HEK293T (cell line): ENCODE data around the gene SPEN.

Experiments used
- CTCF ChIA-PET: fragments of 350-600 bp; formaldehyde crosslinking; extraction: SDS; loops from one replicate; lab custom pipeline; 2021; ENCODE audit warnings: antibody characterized with exemption, inconsistent platforms; lab: Yijun Ruan, JAX
- POLR2A ChIA-PET: fragments of 350-600 bp; formaldehyde crosslinking; extraction: SDS; loops from one replicate; lab custom pipeline; 2020; ENCODE audit warnings: antibody characterized with exemption, inconsistent platforms; lab: Yijun Ruan, JAX
- DNase-seq: peaks from one replicate; pipeline ENCODE4 v3.0.0; 2012; ENCODE audit warnings: mixed read lengths; ENCODE audit errors: extremely low spot score
- ARNT ChIP-seq: fragments of 450-650 bp; IDR thresholded peaks from 2 replicates; pipeline ENCODE4 v1.6.1; 2017; ENCODE audit warnings: mild to moderate bottlenecking
- BHLHE40 ChIP-seq: fragments of 450-650 bp; IDR thresholded peaks from 2 replicates; pipeline ENCODE4 v1.6.1; 2016; ENCODE audit warnings: mild to moderate bottlenecking, moderate library complexity, borderline replicate concordance
- CTBP1 ChIP-seq: fragments of 450-650 bp; IDR thresholded peaks from 2 replicates; pipeline ENCODE4 v1.6.1; 2016; ENCODE audit warnings: borderline replicate concordance
- ELF4 ChIP-seq: fragments of 450-650 bp; IDR thresholded peaks from 2 replicates; pipeline ENCODE4 v1.6.1; 2017; ENCODE audit warnings: antibody characterized with exemption
- FOXA1 ChIP-seq: fragments of 450-650 bp; IDR thresholded peaks from 2 replicates; pipeline ENCODE4 v1.6.1; 2016; ENCODE audit warnings: mild to moderate bottlenecking
- FOXK2 ChIP-seq: fragments of 450-650 bp; IDR thresholded peaks from 2 replicates; pipeline ENCODE4 v1.6.1; 2016; ENCODE audit warnings: mild to moderate bottlenecking
- FOXM1 ChIP-seq: fragments of 450-650 bp; IDR thresholded peaks from 2 replicates; pipeline ENCODE4 v1.6.1; 2017; ENCODE audit warnings: mild to moderate bottlenecking, borderline replicate concordance
- HDGF ChIP-seq: fragments of 450-650 bp; IDR thresholded peaks from 2 replicates; pipeline ENCODE4 v1.6.1; 2017; ENCODE audit warnings: antibody characterized with exemption, borderline replicate concordance
- L3MBTL2 ChIP-seq: fragments of 450-650 bp; conservative IDR thresholded peaks from 2 replicates; pipeline ENCODE4 v1.6.1; 2016; ENCODE audit warnings: mild to moderate bottlenecking
- LEF1 ChIP-seq: fragments of 450-650 bp; IDR thresholded peaks from 2 replicates; pipeline ENCODE4 v1.6.1; 2017; ENCODE audit warnings: mild to moderate bottlenecking, borderline replicate concordance
- NFRKB ChIP-seq: fragments of 450-650 bp; IDR thresholded peaks from 2 replicates; pipeline ENCODE4 v1.6.1; 2016; ENCODE audit warnings: mild to moderate bottlenecking, moderate library complexity
- PKNOX1 ChIP-seq: fragments of 450-650 bp; IDR thresholded peaks from 2 replicates; pipeline ENCODE4 v1.6.1; 2016
- SP1 ChIP-seq: fragments of 450-650 bp; IDR thresholded peaks from 2 replicates; pipeline ENCODE4 v1.6.1; 2017
- SUZ12 ChIP-seq: fragments of 450-650 bp; IDR thresholded peaks from 2 replicates; pipeline ENCODE4 v1.6.1; 2016; ENCODE audit warnings: mild to moderate bottlenecking
- TARDBP ChIP-seq: fragments of 450-650 bp; IDR thresholded peaks from 2 replicates; pipeline ENCODE4 v1.6.1; 2016
- ZNF384 ChIP-seq: fragments of 450-650 bp; IDR thresholded peaks from 2 replicates; pipeline ENCODE4 v1.6.1; 2016

The SPEN gene

GRCh38 chr1:15949453-15950245, 102.1 kb downstream of the SPEN start:
- no peak for TF ChIP-seq TARDBP
- TF ChIP-seq FOXA1: no peak
- TF ChIP-seq LEF1: no peak
- TF ChIP-seq CTBP1: no peak
- TF ChIP-seq FOXK2: no peak
- no peak for TF ChIP-seq L3MBTL2
- no peak for TF ChIP-seq SUZ12
- no peak for TF ChIP-seq PKNOX1
- TF ChIP-seq SP1: no peak
- CTCF ChIA-PET: no interaction called here
- POLR2A ChIA-PET: no interaction called here
- no peak for DNase-seq

GRCh38 chr1:15950302-15950701, 102.8 kb downstream of the SPEN start:
- CTCF ChIA-PET: no interaction called here
- no peak for TF ChIP-seq SUZ12
- TF ChIP-seq TARDBP: no peak
- TF ChIP-seq SP1: no peak
- POLR2A ChIA-PET: no interaction called here
- DNase-seq: no peak

GRCh38 chr1:15950763-15951295, 103.3 kb downstream of the SPEN start:
- no peak for TF ChIP-seq BHLHE40
- TF ChIP-seq NFRKB: no peak
- TF ChIP-seq FOXK2: no peak
- TF ChIP-seq FOXM1: no peak
- no peak for TF ChIP-seq TARDBP
- TF ChIP-seq LEF1: no peak
- TF ChIP-seq SUZ12: no peak
- no peak for TF ChIP-seq PKNOX1
- no peak for TF ChIP-seq ELF4
- TF ChIP-seq SP1: no peak
- TF ChIP-seq FOXA1: no peak
- no peak for TF ChIP-seq ZNF384
- no peak for TF ChIP-seq ARNT
- no peak for TF ChIP-seq L3MBTL2
- no peak for TF ChIP-seq HDGF
- TF ChIP-seq CTBP1: no peak
- CTCF ChIA-PET: interaction anchor here (0.6 kb wide), 1 partner anchor 159 kb away, joined by 3 read pairs; no protein-coding TSS in a partner anchor
- POLR2A ChIA-PET: interaction anchor here (0.7 kb wide), 1 partner anchor 25 kb away, joined by 4 read pairs; the partner anchor contains the start of gene ZBTB17
- DNase-seq: no peak

GRCh38 chr1:15951341-15952153, 104.0 kb downstream of the SPEN start:
- CTCF ChIA-PET: interaction anchor here (0.6 kb wide), 2 partner anchors 12 to 160 kb away, joined by 3 read pairs; no protein-coding TSS in a partner anchor
- no peak for DNase-seq
- POLR2A ChIA-PET: interaction anchor here (0.7 kb wide), 2 partner anchors 24 to 102 kb away, joined by 3 to 4 read pairs; partner anchors contain the start of gene ZBTB17
- TF ChIP-seq FOXM1: no peak
- TF ChIP-seq CTBP1: no peak
- TF ChIP-seq L3MBTL2: no peak
- TF ChIP-seq NFRKB: no peak
- no peak for TF ChIP-seq ELF4
- no peak for TF ChIP-seq LEF1
- TF ChIP-seq FOXK2: no peak
- TF ChIP-seq ZNF384: no peak
- TF ChIP-seq FOXA1: no peak
- TF ChIP-seq ARNT: no peak
- no peak for TF ChIP-seq PKNOX1
- TF ChIP-seq SUZ12: no peak
- TF ChIP-seq HDGF: no peak
- no peak for TF ChIP-seq TARDBP
- TF ChIP-seq SP1: no peak
- TF ChIP-seq BHLHE40: no peak

- TF ChIP-seq FOXM1 (no peak), ARNT (no peak), HDGF (no peak), ELF4 (no peak), FOXK2 (no peak), CTBP1 (no peak), ZNF384 (no peak), SP1 (no peak), TARDBP (no peak), SUZ12 (no peak), BHLHE40 (no peak), PKNOX1 (no peak), LEF1 (no peak), NFRKB (no peak)
- ChIA-PET CTCF (interaction anchor here (0.6 kb wide), 1 partner anchor 11 kb away, joined by 3 read pairs; no protein-coding TSS in a partner anchor), POLR2A (no interaction called here)
- DNase-seq: no peak
Measured at GRCh38 chr1:15952317-15953258, 105.1 kb downstream of the SPEN start.
